Measurements from ENCODE around the gene SCN8A.

Gene SCN8A

GRCh38 chr12:51669271-51669670 lies 78.2 kb downstream of the SCN8A start:
- no peak for DNase-seq (ENCODE audit: low read depth in 2 of 2, low spot score in 1 of 2)

DNA sequence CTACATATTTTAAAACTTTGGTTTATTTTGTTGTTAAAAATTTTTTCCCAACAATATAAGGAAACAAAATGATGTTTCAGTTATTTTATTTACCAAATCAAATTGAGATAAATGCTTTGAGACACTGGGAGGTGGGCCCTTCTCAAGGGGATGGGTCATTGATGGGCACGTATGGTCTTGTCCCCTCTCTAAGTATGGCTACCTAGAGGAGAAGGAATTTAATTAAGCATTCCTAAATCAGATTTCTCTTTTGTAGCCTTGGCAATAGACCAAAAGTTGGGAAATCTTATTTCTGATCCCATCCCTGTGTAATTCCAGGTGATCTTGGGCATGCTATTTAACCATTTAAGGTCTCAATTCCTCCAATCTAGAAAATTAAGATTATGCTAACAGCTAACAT lies 79.0 kb downstream of the SCN8A start:
- DNase-seq (ENCODE audit: low read depth in 2 of 2, low spot score in 1 of 2) = no peak

DNA sequence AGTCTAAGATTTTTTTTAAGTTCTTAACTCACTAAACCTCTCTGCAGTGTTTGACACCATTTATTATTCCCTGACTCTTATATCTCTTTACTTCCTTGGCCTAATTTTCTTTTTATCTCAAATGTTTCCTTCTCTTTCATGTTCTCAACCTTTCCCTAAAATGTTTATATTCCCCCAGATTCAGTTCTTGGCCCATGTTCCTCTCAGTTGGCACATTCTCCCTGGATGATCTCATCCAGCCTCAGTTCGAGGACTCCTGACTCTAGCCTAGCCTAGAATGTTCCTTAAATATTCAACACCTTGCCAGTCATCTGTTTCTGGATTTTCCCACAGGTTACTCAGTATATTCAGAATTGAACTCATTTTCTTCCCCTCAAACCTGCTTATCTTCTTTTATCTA lies 81.3 kb downstream of the SCN8A start:
- DNase-seq (ENCODE audit: low read depth in 2 of 2, low spot score in 1 of 2) = no peak

DNA sequence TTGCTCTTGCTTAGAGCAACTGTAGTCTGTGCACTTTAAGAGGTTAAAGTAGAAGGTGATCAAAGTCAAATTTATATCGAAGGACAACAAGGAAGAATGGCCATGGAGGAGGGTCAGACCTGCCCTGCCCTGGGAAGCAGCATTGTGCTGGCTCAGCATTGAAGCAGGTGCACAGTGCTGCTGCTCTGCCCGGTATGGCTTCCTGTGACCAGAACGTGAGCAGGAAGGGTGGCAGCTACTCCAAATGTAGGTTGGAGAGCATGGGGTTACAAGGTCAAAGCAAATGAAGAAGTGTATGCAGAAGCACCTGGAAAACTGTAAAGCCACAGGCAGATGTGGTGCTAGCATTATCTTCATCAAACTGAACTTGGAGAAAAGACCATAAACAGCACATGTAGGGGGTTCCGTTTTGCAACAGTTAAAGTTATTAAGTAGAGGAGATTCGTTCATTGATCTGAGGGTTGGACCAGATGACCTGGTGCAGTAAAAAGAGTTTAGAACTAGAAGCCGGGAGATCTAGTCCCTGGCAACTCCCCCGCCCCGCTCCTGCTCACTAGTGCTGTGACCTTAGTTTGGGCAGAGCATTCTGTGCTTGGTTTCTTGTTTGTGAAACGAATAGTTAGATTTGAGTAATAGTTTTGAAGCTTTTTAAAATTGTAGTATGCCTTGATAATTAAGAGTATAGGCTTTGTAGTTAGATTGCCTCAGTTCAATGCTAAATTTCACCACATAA lies 84.2 kb downstream of the SCN8A start:
- no peak for DNase-seq (ENCODE audit: low read depth in 2 of 2, low spot score in 1 of 2)

- DNase-seq (ENCODE audit: low read depth in 2 of 2, low spot score in 1 of 2) = no peak
These were observed 85.8 kb downstream of the SCN8A start for GRCh38 chr12:51676875-51677274.

DNA sequence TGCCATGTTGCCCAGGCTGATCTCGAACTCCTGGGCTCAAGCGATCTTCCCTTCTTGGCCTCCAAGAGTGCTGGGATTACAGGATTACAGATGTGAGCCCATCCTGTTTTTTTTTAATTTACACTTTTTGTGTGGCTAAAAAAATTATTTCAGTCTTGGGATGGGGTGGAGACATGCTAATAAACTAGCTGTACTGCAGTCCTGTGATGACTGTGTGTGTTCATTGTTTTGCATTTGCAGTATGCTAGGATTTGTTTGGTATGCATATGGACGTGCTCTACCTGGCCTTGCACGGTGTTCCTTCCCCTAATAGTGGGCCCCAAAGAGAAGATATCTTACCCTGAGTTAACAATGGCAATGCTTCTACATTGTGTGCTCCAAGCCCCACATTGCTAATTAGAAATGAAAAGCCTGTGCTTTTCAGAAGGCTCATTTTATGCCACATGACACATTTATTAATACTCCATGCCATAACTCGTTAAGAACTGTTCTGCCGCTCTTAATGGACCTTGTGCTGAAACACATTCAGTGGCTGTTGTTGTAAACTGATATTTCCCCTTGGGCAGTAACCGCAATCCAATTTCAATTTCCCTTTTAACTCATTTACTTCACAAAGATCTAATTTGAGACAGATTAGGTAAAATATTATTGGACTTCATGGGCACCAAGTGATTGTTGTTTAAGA lies 86.4 kb downstream of the SCN8A start:
- DNase-seq (ENCODE audit: low read depth in 2 of 2, low spot score in 1 of 2) = no peak

GRCh38 chr12:51678086-51678724 lies 87.2 kb downstream of the SCN8A start:
- DNase-seq (ENCODE audit: low read depth in 2 of 2, low spot score in 1 of 2) = no peak

DNA sequence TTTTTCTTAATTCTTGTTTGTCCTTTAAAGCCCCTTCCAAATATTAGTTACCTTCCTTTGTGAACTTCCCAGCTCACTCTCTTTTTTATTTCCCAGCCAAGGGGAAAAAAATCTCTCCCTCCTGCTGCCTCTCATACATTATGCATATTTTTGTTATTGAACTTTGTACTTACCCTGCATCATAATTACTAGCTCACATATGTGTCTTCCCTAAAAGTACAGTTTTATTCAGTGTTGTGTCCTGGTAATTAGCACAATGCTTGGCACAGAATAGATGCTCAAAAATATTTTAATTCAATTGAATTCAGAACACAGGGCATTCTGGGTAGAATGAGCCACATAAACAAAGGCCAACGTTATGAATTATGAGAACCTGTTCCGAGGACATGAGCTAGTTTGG lies 91.9 kb downstream of the SCN8A start:
- no peak for DNase-seq (ENCODE audit: low read depth in 2 of 2, low spot score in 1 of 2)

GRCh38 chr12:51683763-51684357 lies 92.8 kb downstream of the SCN8A start:
- DNase-seq (ENCODE audit: low read depth in 2 of 2, low spot score in 1 of 2) = no peak

GRCh38 chr12:51686727-51687126 lies 95.7 kb downstream of the SCN8A start:
- no peak for DNase-seq (ENCODE audit: low read depth in 2 of 2, low spot score in 1 of 2)

GRCh38 chr12:51687177-51687576 lies 96.1 kb downstream of the SCN8A start:
- DNase-seq (ENCODE audit: low read depth in 2 of 2, low spot score in 1 of 2) = no peak

- DNase-seq (ENCODE audit: low read depth in 2 of 2, low spot score in 1 of 2) = no peak
These were observed 96.6 kb downstream of the SCN8A start for GRCh38 chr12:51687614-51688013.

DNA sequence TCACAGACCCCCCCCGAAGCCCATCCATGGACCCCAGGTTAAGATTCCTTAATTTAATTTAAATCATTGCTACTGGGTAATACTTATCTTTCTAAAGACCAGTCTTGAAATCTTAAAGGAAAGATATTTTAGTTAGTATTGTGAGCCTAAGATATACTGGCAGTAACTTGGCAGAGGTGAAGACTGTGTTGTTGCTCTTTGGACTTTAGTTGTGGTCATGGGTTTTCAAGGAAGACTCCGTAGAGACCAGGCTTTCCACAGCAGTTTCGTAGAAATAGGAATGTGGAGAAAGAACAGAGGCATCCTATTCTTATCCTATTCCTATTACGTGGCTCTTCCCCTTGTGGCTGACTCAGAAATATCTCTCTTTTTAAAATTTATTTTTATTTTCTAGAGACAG lies 99.0 kb downstream of the SCN8A start:
- DNase-seq (ENCODE audit: low read depth in 2 of 2, low spot score in 1 of 2) = no peak

GRCh38 chr12:51692016-51692415 lies 101.0 kb downstream of the SCN8A start:
- no peak for DNase-seq (ENCODE audit: low read depth in 2 of 2, low spot score in 1 of 2)

DNA sequence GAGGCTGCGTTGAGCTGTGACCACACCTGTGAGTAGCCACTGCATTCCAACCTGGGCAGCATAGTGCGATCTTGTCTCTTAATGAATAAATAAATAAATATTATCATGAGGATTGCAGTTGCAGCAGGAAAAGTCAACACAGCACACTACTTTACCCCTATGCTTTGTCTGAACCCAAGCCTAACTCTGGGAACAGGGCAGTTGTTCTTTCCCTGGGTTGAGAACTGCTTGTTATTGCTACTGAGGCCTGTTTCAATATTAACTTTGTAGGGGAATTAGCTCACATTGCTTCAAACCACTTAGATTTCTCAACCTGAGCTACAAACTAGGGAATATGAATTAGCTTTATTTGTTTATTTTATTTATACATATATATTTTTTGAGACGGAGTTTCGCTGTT lies 102.5 kb downstream of the SCN8A start:
- DNase-seq (ENCODE audit: low read depth in 2 of 2, low spot score in 1 of 2) = no peak

GRCh38 chr12:51694146-51694545 lies 103.1 kb downstream of the SCN8A start:
- no peak for DNase-seq (ENCODE audit: low read depth in 2 of 2, low spot score in 1 of 2)

DNA sequence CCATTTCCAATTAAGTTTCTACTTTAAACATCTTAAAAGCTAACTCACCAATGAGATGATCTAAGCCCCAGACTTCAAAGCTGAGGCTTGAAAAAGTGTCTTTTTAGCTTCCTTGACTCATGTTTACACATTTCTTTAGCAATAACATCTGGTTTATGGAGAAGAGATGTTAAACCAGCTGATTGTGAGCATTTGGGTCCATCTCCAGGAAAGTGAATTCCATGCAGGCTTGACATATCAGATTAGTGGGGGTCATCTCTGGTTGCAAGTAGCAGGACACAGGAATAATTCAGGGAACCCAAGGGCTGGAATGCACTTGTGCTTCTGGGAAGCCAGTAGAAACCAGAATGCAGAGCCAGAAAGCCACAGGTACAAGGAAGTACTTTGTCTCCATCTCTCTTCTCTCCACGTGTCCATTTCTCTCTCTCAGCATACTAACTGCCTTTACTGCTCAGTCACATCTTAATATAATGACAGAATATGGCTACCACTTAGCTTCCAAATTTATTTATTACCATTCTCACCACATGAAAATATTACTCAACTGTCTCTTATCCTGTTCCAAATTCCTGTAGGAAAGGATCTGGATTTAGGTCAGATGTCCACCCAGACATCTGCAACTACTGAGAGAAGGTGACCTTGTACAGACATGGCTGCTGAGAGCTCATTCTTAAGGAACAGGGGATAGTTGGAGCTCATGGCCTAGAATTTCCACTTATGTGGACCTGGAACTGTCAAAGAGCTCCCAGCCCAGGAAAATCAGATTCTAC lies 104.4 kb downstream of the SCN8A start:
- DNase-seq (ENCODE audit: low read depth in 2 of 2, low spot score in 1 of 2) = no peak

DNA sequence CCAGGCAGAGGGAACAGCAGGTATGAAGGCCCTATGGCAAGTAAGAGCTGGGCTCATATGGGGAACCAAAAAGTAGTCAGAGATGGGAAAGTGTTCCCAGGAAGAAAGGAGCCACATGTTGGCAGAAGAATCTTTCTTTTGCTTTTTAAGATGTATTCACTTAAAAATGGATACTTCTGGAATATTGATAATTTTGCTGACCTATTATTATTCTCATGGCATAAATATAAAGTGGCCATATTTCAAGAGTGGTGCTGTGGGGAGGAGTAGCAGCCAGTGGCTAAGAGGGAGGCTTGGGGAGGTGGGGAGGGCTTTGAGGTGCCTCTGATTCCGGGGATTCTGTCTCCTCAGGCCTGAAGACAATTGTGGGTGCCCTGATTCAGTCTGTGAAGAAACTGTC lies 108.2 kb downstream of the SCN8A start:
- DNase-seq (ENCODE audit: low read depth in 2 of 2, low spot score in 1 of 2) = no peak

DNA sequence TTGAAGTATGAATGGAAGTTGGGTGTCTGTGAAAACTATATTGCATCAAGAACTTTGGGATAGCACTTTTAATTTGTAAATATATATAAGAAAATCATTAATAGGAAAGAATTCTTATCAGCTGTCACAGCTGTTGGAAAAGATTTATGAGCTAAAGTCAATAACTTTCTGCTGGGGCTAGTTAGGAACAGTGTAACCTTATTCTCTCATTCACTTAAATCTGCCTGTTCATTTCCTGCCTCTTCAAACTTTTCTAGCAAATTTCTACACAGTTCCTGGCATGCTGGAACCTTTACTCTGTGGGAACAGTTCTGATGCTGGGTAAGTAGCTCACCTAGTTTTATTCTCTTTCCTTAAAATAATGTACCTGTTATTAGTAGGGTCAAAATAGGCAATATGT lies 109.9 kb downstream of the SCN8A start:
- DNase-seq (ENCODE audit: low read depth in 2 of 2, low spot score in 1 of 2) = no peak

DNA sequence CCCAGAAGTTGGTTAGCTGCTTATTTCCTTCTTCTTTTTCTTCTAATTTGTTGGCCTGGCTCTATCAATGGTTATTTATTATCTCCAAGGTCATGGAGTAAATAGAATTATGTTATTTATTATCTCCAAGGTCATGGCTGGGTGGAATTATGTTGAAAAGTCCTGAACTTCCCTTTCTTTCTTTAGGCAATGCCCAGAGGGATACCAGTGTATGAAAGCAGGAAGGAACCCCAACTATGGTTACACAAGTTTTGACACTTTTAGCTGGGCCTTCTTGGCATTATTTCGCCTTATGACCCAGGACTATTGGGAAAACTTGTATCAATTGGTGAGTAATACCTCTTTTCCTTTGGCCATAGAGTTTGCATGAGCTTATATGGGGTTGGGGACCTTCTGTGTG lies 111.6 kb downstream of the SCN8A start:
- no peak for DNase-seq (ENCODE audit: low read depth in 2 of 2, low spot score in 1 of 2)

GRCh38 chr12:51705450-51705849 lies 114.4 kb downstream of the SCN8A start:
- DNase-seq (ENCODE audit: low read depth in 2 of 2, low spot score in 1 of 2) = no peak

All from stimulated activated CD8-positive, alpha-beta memory T cell treated with anti-CD3 and anti-CD28 coated beads, Interleukin-4, amount 100 ng/mL, for 4 hours (primary cell).